Occipital lobe (tissue), 2 donors: ENCODE results near the gene ARIH1. TPM values are rescaled to one million over a fixed set of nuclear protein-coding genes. Genes with fewer than 3 reads are reported as not detected.
"Not testable (repeated sequence)": the region's sequence is repeated elsewhere in the genome, so short reads cannot be mapped to it uniquely, and the experiment has no call there.

Source experiments
- DNase-seq: peaks from one replicate; lab custom pipeline; 2025; lab: John Stamatoyannopoulos, UW
- total RNA-seq: library from RNA; depleted of rRNA; stranded (reverse); fragments of >200 nt; gene quantifications from one replicate; pipeline ENCODE4 v1.2.3, GENCODE V29; 2014

Gene ARIH1
- total RNA-seq, 1 donor from 2014 or later = 42.7 TPM

GRCh38 chr15:72599855-72600464, 125.8 kb downstream of the ARIH1 start:
- no peak for DNase-seq

GRCh38 chr15:72604794-72605193, 130.7 kb downstream of the ARIH1 start:
- no peak for DNase-seq

- not testable (repeated sequence) for DNase-seq
Measured at GRCh38 chr15:72608084-72608483, 134.0 kb downstream of the ARIH1 start.

- DNase-seq = no peak
Measured at GRCh38 chr15:72609862-72610261, 135.7 kb downstream of the ARIH1 start.

GRCh38 chr15:72612324-72612723, 138.2 kb downstream of the ARIH1 start:
- not testable (repeated sequence) for DNase-seq

GRCh38 chr15:72614810-72615532, 140.8 kb downstream of the ARIH1 start:
- DNase-seq = no peak

GRCh38 chr15:72615533-72616233, 141.6 kb downstream of the ARIH1 start:
- not testable (repeated sequence) for DNase-seq

- no peak for DNase-seq
Measured at GRCh38 chr15:72616491-72617210, 142.5 kb downstream of the ARIH1 start.

- not testable (repeated sequence) for DNase-seq
Measured at GRCh38 chr15:72623854-72624253, 149.7 kb downstream of the ARIH1 start.

GRCh38 chr15:72626153-72626552, 152.0 kb downstream of the ARIH1 start:
- not testable (repeated sequence) for DNase-seq

GRCh38 chr15:72628249-72629067, 154.3 kb downstream of the ARIH1 start:
- not testable (repeated sequence) for DNase-seq

- DNase-seq = not testable (repeated sequence)
Measured at GRCh38 chr15:72629068-72629570, 155.0 kb downstream of the ARIH1 start.

- DNase-seq = not testable (repeated sequence)
Measured at GRCh38 chr15:72636519-72637282, 162.6 kb downstream of the ARIH1 start.

- not testable (repeated sequence) for DNase-seq
Measured at GRCh38 chr15:72639759-72640483, 165.8 kb downstream of the ARIH1 start.

- DNase-seq = not testable (repeated sequence)
Measured at GRCh38 chr15:72642271-72642670, 168.1 kb downstream of the ARIH1 start.

- DNase-seq = not testable (repeated sequence)
Measured at GRCh38 chr15:72648631-72649253, 174.6 kb downstream of the ARIH1 start.
